NCI-H446 treated with DMSO at 0.1 percent for 48 hours (cell line): ENCODE measurements around the gene SPATA31E1.
"Not testable (repeated sequence)": the region's sequence is repeated elsewhere in the genome, so short reads cannot be mapped to it uniquely, and the experiment has no call there.

Experiments used
- DNase-seq: peaks from one replicate; lab custom pipeline; 2025; lab: John Stamatoyannopoulos, UW

Gene SPATA31E1

GRCh38 chr9:87934444-87934843, 51.8 kb downstream of the SPATA31E1 start:
- DNase-seq: not testable (repeated sequence)

GRCh38 chr9:87937352-87937751, 54.7 kb downstream of the SPATA31E1 start:
- not testable (repeated sequence) for DNase-seq

- DNase-seq: not testable (repeated sequence)
These were observed 55.2 kb downstream of the SPATA31E1 start for GRCh38 chr9:87937918-87938317.

GRCh38 chr9:87938336-87938735, 55.7 kb downstream of the SPATA31E1 start:
- DNase-seq: not testable (repeated sequence)
